IPS-20b (cell line): ENCODE data around the gene PPP4R3A.
"Not testable (repeated sequence)": the region's sequence is repeated elsewhere in the genome, so short reads cannot be mapped to it uniquely, and the experiment has no call there.

Experiments
- H3K27ac ChIP-seq: one replicate; pipeline ENCODE4 v1.5.1; 2013; ENCODE audit warnings: low read length
- H3K27me3 ChIP-seq: 2 replicates; pipeline ENCODE4 v1.6.1; 2013; ENCODE audit warnings: mild to moderate bottlenecking, low read length, inconsistent platforms; ENCODE audit not compliant: insufficient read depth
- H3K36me3 ChIP-seq: 2 replicates; pipeline ENCODE4 v1.6.1; 2013; ENCODE audit warnings: low read depth, mild to moderate bottlenecking, inconsistent platforms, low read length, moderate library complexity; ENCODE audit not compliant: insufficient read depth
- H3K4me1 ChIP-seq: 2 replicates; pipeline ENCODE4 v1.6.1; 2013; ENCODE audit warnings: mild to moderate bottlenecking, control low read depth, inconsistent platforms, low read length, moderate library complexity; ENCODE audit not compliant: insufficient read depth
- H3K4me3 ChIP-seq: 2 replicates; pipeline ENCODE4 v1.5.1; 2013; ENCODE audit warnings: mild to moderate bottlenecking, low read length, inconsistent platforms
- H3K9ac ChIP-seq: 2 replicates; pipeline ENCODE4 v1.6.1; 2013; ENCODE audit warnings: low read depth, mild to moderate bottlenecking, inconsistent platforms, low read length, moderate library complexity
- H3K9me3 ChIP-seq: 2 replicates; pipeline ENCODE4 v1.6.1; 2013; ENCODE audit warnings: mild to moderate bottlenecking, low read depth, low read length, inconsistent platforms; ENCODE audit not compliant: insufficient read depth

Gene PPP4R3A

GRCh38 chr14:91501348-91501747 lies 8.8 kb downstream of the PPP4R3A start:
- Histone ChIP-seq H3K27ac (no peak overlapping the region), H3K27me3 (no peaks in the 10 kb centered on the region), H3K4me1 (peaks cover 3% of the 10 kb centered on the region; the same call in 1 of the 2 replicates), H3K9me3 (no peaks in the 10 kb centered on the region), H3K36me3 (peaks cover 67% of the 10 kb centered on the region), H3K9ac (no peak overlapping the region), H3K4me3 (no peak overlapping the region)

GRCh38 chr14:91496790-91497189 lies 13.3 kb downstream of the PPP4R3A start:
- H3K27ac ChIP-seq = no peak overlapping the region
- H3K36me3 ChIP-seq = peaks cover 25% of the 10 kb centered on the region
- no peak overlapping the region for H3K4me3 ChIP-seq
- H3K9ac ChIP-seq = no peak overlapping the region
- no peaks in the 10 kb centered on the region for H3K27me3 ChIP-seq
- no peaks in the 10 kb centered on the region for H3K9me3 ChIP-seq
- H3K4me1 ChIP-seq = peaks cover 3% of the 10 kb centered on the region; the same call in 1 of the 2 replicates

GRCh38 chr14:91494392-91495065 lies 15.6 kb downstream of the PPP4R3A start:
- not testable (repeated sequence) for H3K27me3 ChIP-seq, H3K4me3 ChIP-seq, H3K9me3 ChIP-seq, H3K27ac ChIP-seq, H3K4me1 ChIP-seq, H3K9ac ChIP-seq
- H3K36me3 ChIP-seq = peaks cover 25% of the 10 kb centered on the region

- H3K4me3 ChIP-seq = no peak overlapping the region
- peaks cover 3% of the 10 kb centered on the region; the same call in 1 of the 2 replicates for H3K4me1 ChIP-seq
- H3K27ac ChIP-seq = no peak overlapping the region
- H3K36me3 ChIP-seq = peaks cover 32% of the 10 kb centered on the region
- no peak overlapping the region for H3K9ac ChIP-seq
- no peaks in the 10 kb centered on the region for H3K9me3 ChIP-seq
- H3K27me3 ChIP-seq = no peaks in the 10 kb centered on the region
Observed at GRCh38 chr14:91493169-91493568, 16.9 kb downstream of the PPP4R3A start.

- no peaks in the 10 kb centered on the region for H3K27me3 ChIP-seq
- no peaks in the 10 kb centered on the region for H3K9me3 ChIP-seq
- no peak overlapping the region for H3K4me3 ChIP-seq
- no peak overlapping the region for H3K9ac ChIP-seq
- H3K27ac ChIP-seq = no peak overlapping the region
- 0 out of 2 replicates have a peak, but pooled peaks cover 2% of the 10 kb centered on the region for H3K4me1 ChIP-seq
- H3K36me3 ChIP-seq = peaks cover 92% of the 10 kb centered on the region
Observed at GRCh38 chr14:91484744-91485143, 25.4 kb downstream of the PPP4R3A start.

GRCh38 chr14:91484186-91484585 lies 25.9 kb downstream of the PPP4R3A start:
- H3K27me3 ChIP-seq = no peaks in the 10 kb centered on the region
- H3K9ac ChIP-seq = no peak overlapping the region
- peaks cover 92% of the 10 kb centered on the region for H3K36me3 ChIP-seq
- no peak overlapping the region for H3K27ac ChIP-seq
- H3K4me1 ChIP-seq = 0 out of 2 replicates have a peak, but pooled peaks cover 2% of the 10 kb centered on the region
- H3K9me3 ChIP-seq = no peaks in the 10 kb centered on the region
- H3K4me3 ChIP-seq = no peak overlapping the region

- Histone ChIP-seq H3K9ac (no peak overlapping the region), H3K4me1 (0 out of 2 replicates have a peak, but pooled peaks cover 2% of the 10 kb centered on the region), H3K36me3 (peaks cover 94% of the 10 kb centered on the region), H3K27me3 (no peaks in the 10 kb centered on the region), H3K27ac (no peak overlapping the region), H3K9me3 (no peaks in the 10 kb centered on the region), H3K4me3 (no peak overlapping the region)
Observed at GRCh38 chr14:91482263-91483013, 27.7 kb downstream of the PPP4R3A start.

- Histone ChIP-seq H3K36me3 (peaks cover 100% of the 10 kb centered on the region), H3K4me3 (no peak overlapping the region), H3K27ac (no peak overlapping the region), H3K27me3 (no peaks in the 10 kb centered on the region), H3K4me1 (no peaks in the 10 kb centered on the region), H3K9me3 (no peaks in the 10 kb centered on the region), H3K9ac (no peak overlapping the region)
Observed at GRCh38 chr14:91477388-91477787, 32.7 kb downstream of the PPP4R3A start.

- Histone ChIP-seq H3K9me3 (no peaks in the 10 kb centered on the region), H3K36me3 (peaks cover 97% of the 10 kb centered on the region), H3K27me3 (no peaks in the 10 kb centered on the region), H3K27ac (no peak overlapping the region), H3K4me3 (no peak overlapping the region), H3K4me1 (no peaks in the 10 kb centered on the region), H3K9ac (no peak overlapping the region)
Observed at GRCh38 chr14:91473046-91473445, 37.1 kb downstream of the PPP4R3A start.

- no peak overlapping the region for H3K4me3 ChIP-seq
- H3K9ac ChIP-seq = no peak overlapping the region
- H3K4me1 ChIP-seq = no peaks in the 10 kb centered on the region
- no peak overlapping the region for H3K27ac ChIP-seq
- no peaks in the 10 kb centered on the region for H3K9me3 ChIP-seq
- H3K27me3 ChIP-seq = no peaks in the 10 kb centered on the region
- H3K36me3 ChIP-seq = peaks cover 97% of the 10 kb centered on the region
Observed at GRCh38 chr14:91470216-91470615, 39.9 kb downstream of the PPP4R3A start.

GRCh38 chr14:91466192-91466591 lies 43.9 kb downstream of the PPP4R3A start:
- Histone ChIP-seq H3K9me3 (no peaks in the 10 kb centered on the region), H3K4me3 (no peak overlapping the region), H3K27me3 (no peaks in the 10 kb centered on the region), H3K4me1 (no peaks in the 10 kb centered on the region), H3K36me3 (peaks cover 97% of the 10 kb centered on the region), H3K27ac (no peak overlapping the region), H3K9ac (no peak overlapping the region)

GRCh38 chr14:91464615-91465205 lies 45.4 kb downstream of the PPP4R3A start:
- Histone ChIP-seq H3K9ac (no peak overlapping the region), H3K27ac (no peak overlapping the region), H3K4me3 (no peak overlapping the region), H3K36me3 (peaks cover 98% of the 10 kb centered on the region), H3K27me3 (no peaks in the 10 kb centered on the region), H3K4me1 (no peaks in the 10 kb centered on the region), H3K9me3 (no peaks in the 10 kb centered on the region)
